HG03460 (cell line): ENCODE data around the gene CMTR1.
A peak's percentile ranks its signal among the peaks of the same experiment; 100 is the strongest.

Experiments
- ATAC-seq: cut with Tn5 transposase; IDR thresholded peaks from one replicate; pipeline ENCODE4 v1.9.1; 2021; ENCODE audit not compliant: unreplicated experiment

CMTR1 gene

DNA sequence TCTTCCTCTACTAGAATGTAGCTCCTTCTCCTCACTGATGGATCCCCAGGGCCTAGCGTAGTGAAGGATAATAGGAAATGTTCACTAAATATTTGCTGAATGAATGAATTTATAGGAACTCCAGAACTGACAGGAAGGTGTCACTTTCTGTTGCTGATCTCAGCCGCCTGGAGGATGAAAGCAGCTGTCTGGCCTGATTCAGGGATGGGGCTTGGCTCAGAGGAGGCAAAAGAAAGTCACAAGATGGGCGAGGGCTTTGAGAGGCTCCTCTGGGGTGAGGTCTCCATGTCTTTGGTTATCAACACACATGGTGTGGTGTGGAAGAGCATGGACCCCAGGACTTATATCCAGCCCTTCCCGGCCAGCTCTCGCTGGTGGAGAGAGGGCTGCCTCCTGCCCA, 78.2 kb downstream of the CMTR1 start:
- no peak for ATAC-seq

DNA sequence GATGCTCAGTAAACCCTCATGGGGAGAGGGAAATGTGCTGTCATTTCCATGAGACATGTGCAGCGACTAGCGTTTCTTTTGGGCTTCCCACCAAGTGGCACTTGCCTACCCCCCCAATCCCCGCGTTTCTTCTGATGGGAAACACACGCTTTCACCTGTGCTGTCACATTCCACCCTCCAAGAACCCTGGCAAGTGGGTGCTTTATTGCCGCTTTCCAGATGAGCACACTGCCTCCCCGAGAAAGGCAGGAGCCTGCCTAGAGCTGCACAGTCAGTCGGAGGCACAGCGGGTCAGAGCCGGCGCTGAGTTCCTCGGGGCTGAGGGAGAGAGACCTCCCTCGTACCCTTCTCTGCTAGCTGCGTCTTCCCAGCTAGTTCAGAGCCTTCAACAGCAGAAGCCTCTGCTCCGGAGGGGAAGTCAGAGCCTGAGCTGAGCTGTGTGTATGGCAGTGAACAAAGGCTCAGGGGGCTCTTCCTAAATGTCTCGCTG, 78.9 kb downstream of the CMTR1 start:
- no peak for ATAC-seq

DNA sequence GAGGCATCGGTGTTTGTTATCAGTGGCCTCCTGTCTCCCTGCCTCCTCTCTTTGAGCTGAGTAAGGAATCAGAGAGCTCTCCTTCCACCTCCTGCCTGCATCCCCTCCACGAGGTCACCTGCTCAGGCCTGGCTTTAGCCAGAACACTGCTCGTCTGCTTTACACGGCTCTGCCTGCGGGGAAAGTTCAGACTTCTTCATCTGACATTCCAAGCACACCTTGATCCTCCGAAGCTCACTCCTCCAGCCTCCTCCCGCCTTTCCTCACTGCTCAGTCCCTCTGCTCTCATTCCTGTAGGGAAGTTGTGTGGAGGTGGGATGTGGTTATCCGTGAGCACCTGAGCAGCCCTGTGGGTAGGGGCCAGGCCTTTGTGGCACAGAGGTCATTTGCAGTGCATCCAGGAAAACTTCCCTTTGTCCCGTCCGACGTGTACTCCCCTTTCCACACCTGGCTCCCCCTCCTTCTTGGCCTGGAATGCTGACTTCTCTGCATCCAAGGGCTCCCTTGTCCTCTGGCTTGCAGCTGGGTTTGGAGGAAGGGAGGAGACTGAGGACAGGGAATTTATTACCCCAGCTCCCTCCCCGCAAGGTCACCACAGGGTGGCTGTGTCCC, 79.5 kb downstream of the CMTR1 start:
- no peak for ATAC-seq

GRCh38 chr6:37513155-37513554, 80.1 kb downstream of the CMTR1 start:
- no peak for ATAC-seq

GRCh38 chr6:37513576-37513975, 80.6 kb downstream of the CMTR1 start:
- ATAC-seq = no peak

- ATAC-seq = no peak
Measured at GRCh38 chr6:37514321-37514771, 81.3 kb downstream of the CMTR1 start.

GRCh38 chr6:37514837-37515236, 81.8 kb downstream of the CMTR1 start:
- no peak for ATAC-seq

- ATAC-seq = no peak
Measured at GRCh38 chr6:37515712-37516075, 82.7 kb downstream of the CMTR1 start.

GRCh38 chr6:37516076-37516919, 83.3 kb downstream of the CMTR1 start:
- ATAC-seq = peak; percentile 66

DNA sequence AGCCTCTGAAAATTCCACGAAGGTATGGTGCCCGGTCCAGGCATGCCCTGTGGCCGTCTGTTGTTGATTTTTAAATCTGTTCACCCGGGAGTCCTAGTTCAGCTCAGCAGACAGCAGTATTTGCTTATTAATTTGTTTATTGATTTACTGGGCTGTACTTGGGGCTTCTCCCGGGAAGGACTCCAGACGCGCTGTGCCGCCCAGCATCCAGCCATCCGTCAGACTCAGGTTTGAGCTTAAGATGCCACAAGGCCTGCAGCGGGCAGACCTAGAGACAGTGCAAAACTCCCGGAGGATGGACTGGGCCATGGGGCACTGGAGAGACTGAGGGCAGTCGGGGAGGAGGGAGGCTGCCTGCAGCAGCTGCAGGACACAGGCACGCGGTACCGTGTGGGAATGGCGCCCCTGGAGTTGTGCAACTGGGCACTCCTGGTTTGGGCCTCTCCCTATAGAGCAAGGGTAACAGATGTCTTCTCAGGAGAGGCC, 83.9 kb downstream of the CMTR1 start:
- no peak for ATAC-seq

GRCh38 chr6:37517411-37517812, 84.4 kb downstream of the CMTR1 start:
- no peak for ATAC-seq

GRCh38 chr6:37518116-37518515, 85.1 kb downstream of the CMTR1 start:
- no peak for ATAC-seq

- ATAC-seq = no peak
Measured at GRCh38 chr6:37519461-37519860, 86.4 kb downstream of the CMTR1 start.

DNA sequence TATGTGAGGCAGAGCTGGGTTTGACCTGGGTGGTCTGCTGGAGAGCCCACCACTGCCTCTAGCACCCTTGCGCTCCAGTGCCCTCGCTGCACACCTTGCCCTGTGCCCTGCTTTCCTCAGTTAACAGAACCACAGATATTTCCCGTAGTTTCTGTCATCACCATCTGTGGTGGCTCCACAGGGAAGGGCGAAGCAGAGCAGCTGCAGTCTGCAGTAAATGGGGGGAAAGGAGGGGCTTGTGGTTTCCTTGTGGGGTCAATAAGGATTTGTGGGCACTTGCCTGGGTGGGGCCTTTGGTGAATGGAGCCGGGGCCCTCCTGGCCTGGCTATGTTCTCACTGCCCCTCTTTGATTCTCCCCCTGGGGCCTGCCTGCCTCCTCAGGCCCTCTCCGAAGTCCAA, 87.9 kb downstream of the CMTR1 start:
- no peak for ATAC-seq

- no peak for ATAC-seq
Measured at GRCh38 chr6:37521674-37522073, 88.7 kb downstream of the CMTR1 start.

DNA sequence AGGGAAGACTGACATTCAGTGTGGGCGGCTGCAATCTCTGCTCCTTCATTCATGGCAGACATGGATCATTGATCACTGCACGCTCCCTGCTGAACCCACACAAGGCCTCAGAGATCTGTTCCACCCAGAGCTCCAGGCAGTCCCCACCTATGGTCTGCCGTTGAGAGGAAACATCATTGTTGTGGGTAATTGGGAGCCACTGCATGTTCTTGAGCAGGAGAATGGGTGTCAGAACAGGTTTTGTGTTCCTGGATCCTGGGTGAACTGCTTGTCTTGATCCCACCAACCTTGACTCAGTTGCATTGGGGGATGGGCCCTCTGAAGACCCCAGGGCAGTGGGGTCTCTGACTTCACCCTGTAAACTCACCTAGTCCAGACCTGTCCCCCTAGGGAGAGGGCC, 89.8 kb downstream of the CMTR1 start:
- ATAC-seq = no peak

DNA sequence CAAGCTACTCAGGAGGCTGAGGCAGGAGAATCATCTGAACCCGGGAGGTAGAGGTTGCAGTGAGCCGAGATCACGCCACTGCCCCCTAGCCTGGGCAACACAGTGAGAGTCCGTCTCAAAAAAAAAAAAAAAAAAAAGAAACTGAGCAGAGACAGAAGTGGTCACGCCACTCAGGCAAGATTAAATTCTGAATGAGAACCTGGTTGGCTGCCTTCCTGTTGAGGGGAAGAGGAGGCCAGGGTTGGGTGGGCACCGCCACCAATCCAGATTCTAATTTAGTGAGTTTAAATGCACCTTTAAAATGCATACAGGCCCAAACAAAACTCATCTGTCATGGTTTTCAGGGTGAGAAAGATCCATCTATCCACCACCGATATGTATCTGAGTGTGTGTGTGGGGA, 90.4 kb downstream of the CMTR1 start:
- ATAC-seq = no peak

DNA sequence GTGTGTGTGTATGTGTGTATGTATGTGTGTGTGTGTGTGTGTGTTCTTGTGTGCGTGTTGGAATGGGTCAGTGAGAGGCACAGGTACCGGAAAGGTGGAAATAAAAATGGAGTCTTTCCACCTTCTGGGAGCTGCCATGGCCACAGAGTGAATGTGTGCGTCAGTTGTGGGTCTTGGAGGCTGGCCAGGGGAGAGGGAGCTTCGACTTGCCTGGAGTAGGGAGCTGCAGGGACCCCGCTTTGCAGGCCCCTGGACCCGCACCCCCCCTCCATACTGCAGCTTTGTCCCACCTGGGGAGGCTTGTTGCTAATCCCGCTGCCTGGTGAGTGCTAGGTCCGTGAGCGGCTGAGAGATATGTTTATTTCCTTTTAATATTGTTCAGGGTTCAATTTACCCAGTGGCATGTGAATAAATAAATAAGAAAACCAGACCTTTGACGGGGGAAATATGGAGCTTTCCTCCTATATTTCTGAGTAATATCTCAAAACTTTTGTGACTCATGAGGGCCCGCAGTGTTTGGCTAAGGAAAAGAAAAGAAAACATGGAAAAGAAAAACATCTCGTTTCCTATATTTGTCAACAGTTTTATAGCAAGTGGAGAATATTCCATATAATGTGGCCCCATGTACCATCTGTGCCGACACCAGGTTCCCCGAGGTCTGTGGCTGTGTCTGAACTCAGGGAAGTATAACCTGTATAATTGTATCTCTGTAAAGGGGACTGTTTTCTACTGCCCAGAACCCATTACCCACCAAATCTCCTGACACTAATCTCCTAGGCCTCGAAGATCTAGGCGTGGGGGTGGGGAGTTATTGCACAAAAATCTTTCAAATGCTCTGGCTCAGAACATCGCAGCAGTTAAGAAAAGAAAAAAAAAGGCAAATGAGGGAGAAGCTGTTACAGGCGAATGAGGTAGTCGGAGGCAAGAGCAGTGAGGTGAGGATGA, 91.3 kb downstream of the CMTR1 start:
- no peak for ATAC-seq

GRCh38 chr6:37524970-37525318, 91.9 kb downstream of the CMTR1 start:
- ATAC-seq = no peak

- no peak for ATAC-seq
Measured at GRCh38 chr6:37525460-37526357, 92.7 kb downstream of the CMTR1 start.
